H1 (cell line): ENCODE data around the gene GNB1. TPM values are rescaled to one million over a fixed set of nuclear protein-coding genes. Genes with fewer than 3 reads are reported as not detected.

Experiments
- ATF3 ChIP-seq: IDR thresholded peaks from 2 replicates; pipeline ENCODE4 v1.6.1; 2011; ENCODE audit warnings: low read depth, mild to moderate bottlenecking, low read length; ENCODE audit not compliant: insufficient read depth
- CBX5 ChIP-seq: fragments of 300-800, 300-1000 bp; sonication (generic); IDR thresholded peaks from 2 replicates; pipeline ENCODE4 v1.7.1; 2016; ENCODE audit warnings: antibody characterized with exemption, low read length, low read depth
- CHD1 ChIP-seq: IDR thresholded peaks from 2 replicates; pipeline ENCODE4 v1.6.1; 2012; ENCODE audit warnings: low read depth, low read length, improper control_type of control experiment
- CTCF ChIP-seq, 3 experiments: IDR thresholded peaks; 1 replicate in 2 of 3; 2 replicates in 1 of 3; pipeline versions ENCODE4 v1.5.1 to v1.6.1; 2011; ENCODE audit warnings: low read length in 3 of 3, mild to moderate bottlenecking in 3 of 3, inconsistent platforms in 2 of 3, low read depth in 1 of 3, moderate library complexity in 1 of 3; ENCODE audit not compliant: insufficient read depth in 1 of 3; ENCODE audit errors: control extremely low read depth in 1 of 3
- E2F6 ChIP-seq: IDR thresholded peaks from 2 replicates; pipeline ENCODE4 v1.6.1; 2012; ENCODE audit warnings: inconsistent platforms
- GTF2F1 ChIP-seq: IDR thresholded peaks from 2 replicates; pipeline ENCODE4 v1.6.1; 2012; ENCODE audit warnings: low read depth, low read length, improper control_type of control experiment, borderline replicate concordance
- HDAC2 ChIP-seq, 2 experiments: fragments of 300-600 bp in 1 of 2; sonication (generic) in 1 of 2; IDR thresholded peaks; 2 replicates each; pipeline ENCODE4 v1.6.1; 2011 to 2012; ENCODE audit warnings: low read depth in 2 of 2, low read length in 2 of 2, mild to moderate bottlenecking in 2 of 2, moderate library complexity in 2 of 2, borderline replicate concordance in 1 of 2, inconsistent platforms in 1 of 2
- JUND ChIP-seq: IDR thresholded peaks from 2 replicates; pipeline ENCODE4 v1.6.1; 2011; ENCODE audit warnings: mild to moderate bottlenecking, improper control_type of control experiment, low read length
- KDM1A ChIP-seq: fragments of 200-600, 300-600 bp; sonication (generic); IDR thresholded peaks from 2 replicates; pipeline ENCODE4 v1.7.1; 2016; ENCODE audit warnings: mild to moderate bottlenecking, low read length, borderline replicate concordance
- MAX ChIP-seq: IDR thresholded peaks from 2 replicates; pipeline ENCODE4 v1.6.1; 2012; ENCODE audit warnings: inconsistent platforms
- NRF1 ChIP-seq: IDR thresholded peaks from 2 replicates; pipeline ENCODE4 v1.6.1; 2011; ENCODE audit warnings: mild to moderate bottlenecking, low read depth, low read length, improper control_type of control experiment
- PHF8 ChIP-seq: fragments of 200-600 bp; sonication (generic); conservative IDR thresholded peaks from 2 replicates; pipeline ENCODE4 v1.7.1; 2012; ENCODE audit warnings: low read depth, mild to moderate bottlenecking, inconsistent platforms, low read length, moderate library complexity
- POLR2A ChIP-seq, 2 experiments: IDR thresholded peaks; 1 replicate in 1 of 2; 2 replicates in 1 of 2; pipeline ENCODE4 v1.6.1; 2011; ENCODE audit warnings: low read depth in 2 of 2, low read length in 2 of 2, mild to moderate bottlenecking in 2 of 2; ENCODE audit errors: control extremely low read depth in 1 of 2
- POU5F1 ChIP-seq: IDR thresholded peaks from 2 replicates; pipeline ENCODE4 v1.6.1; 2011; ENCODE audit warnings: low read depth, mild to moderate bottlenecking, low read length, moderate library complexity
- RNF2 ChIP-seq: fragments of 200-900, 300-1000 bp; sonication (generic); IDR thresholded peaks from 2 replicates; pipeline ENCODE4 v1.7.1; 2016; ENCODE audit warnings: borderline replicate concordance, low read depth, mild to moderate bottlenecking, antibody characterized with exemption, low read length; ENCODE audit not compliant: poor library complexity, severe bottlenecking; ENCODE audit errors: missing control alignments
- SIRT6 ChIP-seq: IDR thresholded peaks from one replicate; pipeline ENCODE4 v1.7.1; 2012; ENCODE audit warnings: low read length, inconsistent platforms
- SIX5 ChIP-seq: IDR thresholded peaks from 2 replicates; pipeline ENCODE4 v1.6.1; 2011; ENCODE audit warnings: mild to moderate bottlenecking, low read depth, low read length
- SP4 ChIP-seq: IDR thresholded peaks from 2 replicates; pipeline ENCODE4 v1.6.1; 2012; ENCODE audit warnings: low read length, inconsistent platforms
- SRF ChIP-seq: IDR thresholded peaks from 2 replicates; pipeline ENCODE4 v1.6.1; 2011; ENCODE audit warnings: mild to moderate bottlenecking, low read depth, low read length, moderate library complexity
- SUZ12 ChIP-seq: fragments of 200-600 bp; sonication (generic); IDR thresholded peaks from 2 replicates; pipeline ENCODE4 v1.6.1; 2012; ENCODE audit warnings: mild to moderate bottlenecking, inconsistent platforms, low read length, moderate library complexity, mixed read lengths
- polyA plus RNA-seq, 7 experiments: library from polyadenylated mRNA; depleted of rRNA in 3 of 7; stranded (reverse) in 5 of 7; unstranded in 2 of 7; fragments of >200 nt in 5 of 7; fragments of 200-250 nt in 2 of 7; gene quantifications; 1 replicate in 5 of 7; 2 replicates in 1 of 7; 4 replicates in 1 of 7; pipeline versions ENCODE4 v1.2.1 to v1.2.3, GENCODE V29; 2011 to 2013; ENCODE audit warnings: missing spikeins in 2 of 7, mixed read lengths in 2 of 7
- total RNA-seq: library from RNA; stranded (reverse); fragmentation: NEBNext Ultra II Directional; extraction: Animal tissue kit (Norgen Biotek cat#: 25700); gene quantifications from 2 replicates; pipeline ENCODE4 v1.2.1, GENCODE V29; 2021

GNB1 gene
- total and polyA plus RNA-seq, 2 of the 8 experiments (the other 6 are each of a cell fraction or from before 2014, with no cell fraction given): 343 to 382 TPM

- TF ChIP-seq RNF2 (no peak), HDAC2 (IDR thresholded peaks at IDR 0.05; ENCODE audit: borderline replicate concordance in 1 of 2, low read depth in 2 of 2, low read length in 2 of 2) (peak in 1 of 2 experiments; percentile 73; a peak in 2 of 4 replicates), NRF1 (no peak), SIRT6 (no peak), GTF2F1 (no peak), CBX5 (no peak), SIX5 (no peak), E2F6 (no peak), CHD1 (no peak), ATF3 (no peak), JUND (no peak), SUZ12 (no peak; the same call in 1 of the 2 replicates), CTCF (IDR thresholded peaks at IDR 0.05; ENCODE audit: control extremely low read depth in 1 of 3, insufficient read depth in 1 of 3, low read depth in 1 of 3, low read length in 3 of 3) (no peak), POU5F1 (no peak), KDM1A (no peak), MAX (no peak; the same call in 1 of the 2 replicates), SRF (no peak), PHF8 (0 out of 2 replicates have a peak, but pooled peaks have one; percentile 4), POLR2A (IDR thresholded peaks at IDR 0.05; ENCODE audit: control extremely low read depth in 1 of 2, low read depth in 2 of 2, low read length in 2 of 2) (no peak), SP4 (no peak)
Measured at GRCh38 chr1:1890506-1891348, at the start of gene GNB1 (continued).
